Activated CD4-positive, alpha-beta T cell treated with anti-CD3 and anti-CD28 coated beads, Interleukin-2, amount 10 ng/mL, durations not matched to agents 24 days and 14 days (primary cell): ENCODE measurements around the gene PER1. TPM values are rescaled to one million over a fixed set of nuclear protein-coding genes. Genes with fewer than 3 reads are reported as not detected.

Experiments
- DNase-seq: peaks from one replicate; pipeline ENCODE4 v3.0.0; 2022
- H3K27ac Mint-ChIP-seq: one replicate; pipeline ENCODE4 v1.8.0; 2022; ENCODE audit warnings: mild to moderate bottlenecking, mixed read lengths
- H3K27me3 Mint-ChIP-seq: one replicate; pipeline ENCODE4 v1.8.0; 2022; ENCODE audit warnings: mixed read lengths
- H3K36me3 Mint-ChIP-seq: one replicate; pipeline ENCODE4 v1.8.0; 2022; ENCODE audit warnings: low read depth, mild to moderate bottlenecking, mixed read lengths
- H3K4me1 Mint-ChIP-seq: one replicate; pipeline ENCODE4 v1.8.0; 2021; ENCODE audit warnings: mixed read lengths
- H3K4me3 Mint-ChIP-seq: one replicate; pipeline ENCODE4 v1.8.0; 2022; ENCODE audit warnings: mild to moderate bottlenecking, moderate library complexity, mixed read lengths
- H3K9me3 Mint-ChIP-seq: one replicate; pipeline ENCODE4 v1.8.0; 2021; ENCODE audit warnings: mixed read lengths
- intact Hi-C: fragments of 100-400 bp; cut with micrococcal nuclease; formaldehyde crosslinking; loops from one replicate; pipeline ENCODE4 v1.15.1; 2023
- total RNA-seq: library from RNA; stranded (reverse); gene quantifications from 2 replicates; pipeline ENCODE4 v1.2.3, GENCODE V29; 2022

Gene PER1
- total RNA-seq, 1 donor from 2014 or later, result 41.7 TPM

- no peaks in the 10 kb centered on the region for H3K27me3 Mint-ChIP-seq
- no peak overlapping the region for H3K4me3 Mint-ChIP-seq
- no peak overlapping the region for H3K27ac Mint-ChIP-seq
- peaks cover 3% of the 10 kb centered on the region for H3K4me1 Mint-ChIP-seq
- DNase-seq, result no peak
- peaks cover 69% of the 10 kb centered on the region for H3K36me3 Mint-ChIP-seq
- H3K9me3 Mint-ChIP-seq, result no peaks in the 10 kb centered on the region
- intact Hi-C loops, result no loop called here
Measured at GRCh38 chr17:8144401-8145231, 7.6 kb downstream of the PER1 start.

GRCh38 chr17:8143581-8144400 lies 8.4 kb downstream of the PER1 start:
- Mint-ChIP-seq H3K36me3 (peaks cover 67% of the 10 kb centered on the region), H3K4me3 (no peak overlapping the region), H3K4me1 (peaks cover 3% of the 10 kb centered on the region), H3K9me3 (no peaks in the 10 kb centered on the region), H3K27me3 (no peaks in the 10 kb centered on the region), H3K27ac (no peak overlapping the region)
- intact Hi-C loops, result no loop called here
- no peak for DNase-seq

GRCh38 chr17:8142887-8143580 lies 9.2 kb downstream of the PER1 start:
- Mint-ChIP-seq H3K4me1 (peaks cover 3% of the 10 kb centered on the region), H3K27ac (no peak overlapping the region), H3K36me3 (peaks cover 60% of the 10 kb centered on the region), H3K9me3 (no peaks in the 10 kb centered on the region), H3K4me3 (no peak overlapping the region), H3K27me3 (no peaks in the 10 kb centered on the region)
- intact Hi-C loops, result no loop called here
- DNase-seq, result no peak

- H3K9me3 Mint-ChIP-seq, result no peaks in the 10 kb centered on the region
- no peak overlapping the region for H3K4me3 Mint-ChIP-seq
- H3K27me3 Mint-ChIP-seq, result no peaks in the 10 kb centered on the region
- intact Hi-C loops, result no loop called here
- H3K4me1 Mint-ChIP-seq, result peaks cover 3% of the 10 kb centered on the region
- no peak overlapping the region for H3K27ac Mint-ChIP-seq
- DNase-seq, result peak; percentile 57
- H3K36me3 Mint-ChIP-seq, result peaks cover 55% of the 10 kb centered on the region
Measured at GRCh38 chr17:8142158-8142886, 9.9 kb downstream of the PER1 start.

GRCh38 chr17:8141741-8142140 lies 10.5 kb downstream of the PER1 start:
- Mint-ChIP-seq H3K9me3 (no peaks in the 10 kb centered on the region), H3K4me1 (peaks cover 3% of the 10 kb centered on the region), H3K36me3 (peaks cover 50% of the 10 kb centered on the region), H3K4me3 (no peak overlapping the region), H3K27me3 (peaks cover under 1% of the 10 kb centered on the region), H3K27ac (no peak overlapping the region)
- DNase-seq, result peak; percentile 55
- intact Hi-C loops, result no loop called here

GRCh38 chr17:8141045-8141444 lies 11.2 kb downstream of the PER1 start:
- H3K36me3 Mint-ChIP-seq, result peaks cover 43% of the 10 kb centered on the region
- H3K4me1 Mint-ChIP-seq, result peaks cover 4% of the 10 kb centered on the region
- no peaks in the 10 kb centered on the region for H3K9me3 Mint-ChIP-seq
- no peak overlapping the region for H3K4me3 Mint-ChIP-seq
- intact Hi-C loops, result no loop called here
- H3K27ac Mint-ChIP-seq, result peak overlapping the region; percentile 48
- H3K27me3 Mint-ChIP-seq, result peaks cover 3% of the 10 kb centered on the region
- peak; percentile 60 for DNase-seq

- Mint-ChIP-seq H3K9me3 (no peaks in the 10 kb centered on the region), H3K27me3 (peaks cover 3% of the 10 kb centered on the region), H3K27ac (no peak overlapping the region), H3K4me1 (peaks cover 4% of the 10 kb centered on the region), H3K36me3 (peaks cover 37% of the 10 kb centered on the region), H3K4me3 (no peak overlapping the region)
- intact Hi-C loops, result no loop called here
- DNase-seq, result peak; percentile 62
Measured at GRCh38 chr17:8140065-8141029, 11.9 kb downstream of the PER1 start.

- Mint-ChIP-seq H3K4me3 (no peak overlapping the region), H3K27ac (no peak overlapping the region), H3K4me1 (peaks cover 4% of the 10 kb centered on the region), H3K36me3 (peaks cover 31% of the 10 kb centered on the region), H3K9me3 (no peaks in the 10 kb centered on the region), H3K27me3 (peaks cover 5% of the 10 kb centered on the region)
- intact Hi-C loops, result loop anchor here (1.0 to 5.0 kb wide), 10 partner anchors 12 to 798 kb away; no protein-coding TSS in a partner anchor
- DNase-seq, result peak; percentile 99
Measured at GRCh38 chr17:8138672-8139371, 13.4 kb downstream of the PER1 start.

- Mint-ChIP-seq H3K27ac (no peak overlapping the region), H3K4me3 (no peak overlapping the region), H3K36me3 (peaks cover 27% of the 10 kb centered on the region), H3K27me3 (peaks cover 5% of the 10 kb centered on the region), H3K4me1 (peaks cover 4% of the 10 kb centered on the region), H3K9me3 (no peaks in the 10 kb centered on the region)
- DNase-seq, result no peak
- intact Hi-C loops, result loop anchor here (1.0 to 5.0 kb wide), 5 partner anchors 11 to 799 kb away; no protein-coding TSS in a partner anchor
Measured at GRCh38 chr17:8138374-8138671, 13.9 kb downstream of the PER1 start.

- peaks cover 23% of the 10 kb centered on the region for H3K36me3 Mint-ChIP-seq
- H3K27ac Mint-ChIP-seq, result no peak overlapping the region
- peaks cover 4% of the 10 kb centered on the region for H3K4me1 Mint-ChIP-seq
- no peak overlapping the region for H3K4me3 Mint-ChIP-seq
- H3K27me3 Mint-ChIP-seq, result peaks cover 5% of the 10 kb centered on the region
- intact Hi-C loops, result loop anchor here (1.0 to 5.0 kb wide), 5 partner anchors 11 to 799 kb away; no protein-coding TSS in a partner anchor
- peak; percentile 68 for DNase-seq
- no peaks in the 10 kb centered on the region for H3K9me3 Mint-ChIP-seq
Measured at GRCh38 chr17:8137645-8138373, 14.4 kb downstream of the PER1 start.

- no peaks in the 10 kb centered on the region for H3K9me3 Mint-ChIP-seq
- intact Hi-C loops, result no loop called here
- no peak for DNase-seq
- H3K4me1 Mint-ChIP-seq, result peaks cover 5% of the 10 kb centered on the region
- no peak overlapping the region for H3K4me3 Mint-ChIP-seq
- no peak overlapping the region for H3K27ac Mint-ChIP-seq
- H3K27me3 Mint-ChIP-seq, result peaks cover 19% of the 10 kb centered on the region
- no peaks in the 10 kb centered on the region for H3K36me3 Mint-ChIP-seq
Measured at GRCh38 chr17:8133941-8134340, 18.3 kb downstream of the PER1 start.
